Measurements from ENCODE around the gene SMARCAL1.
"Not testable (repeated sequence)": the region's sequence is repeated elsewhere in the genome, so short reads cannot be mapped to it uniquely, and the experiment has no call there.

The SMARCAL1 gene

DNA sequence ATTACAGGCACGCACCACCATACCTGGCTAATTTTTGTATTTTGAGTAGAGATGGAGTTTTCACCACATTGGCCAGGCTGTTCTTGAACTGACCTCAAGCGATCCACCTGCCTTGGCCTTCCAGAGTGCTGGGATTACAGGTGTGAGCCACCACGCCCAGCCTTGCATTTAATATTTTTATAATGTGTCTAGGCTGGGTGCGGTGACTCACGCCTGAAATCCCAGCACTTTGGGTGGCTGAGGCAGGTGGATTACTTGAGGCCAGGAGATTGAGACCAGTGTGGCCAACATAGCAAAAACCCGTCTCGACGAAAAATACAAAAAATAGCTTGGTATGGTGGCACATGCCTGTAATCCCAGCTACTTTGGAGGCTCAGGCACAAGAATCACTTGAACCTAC, 89.6 kb downstream of the SMARCAL1 start:
- DNase-seq (ENCODE audit: low read depth in 2 of 2) = no peak

DNA sequence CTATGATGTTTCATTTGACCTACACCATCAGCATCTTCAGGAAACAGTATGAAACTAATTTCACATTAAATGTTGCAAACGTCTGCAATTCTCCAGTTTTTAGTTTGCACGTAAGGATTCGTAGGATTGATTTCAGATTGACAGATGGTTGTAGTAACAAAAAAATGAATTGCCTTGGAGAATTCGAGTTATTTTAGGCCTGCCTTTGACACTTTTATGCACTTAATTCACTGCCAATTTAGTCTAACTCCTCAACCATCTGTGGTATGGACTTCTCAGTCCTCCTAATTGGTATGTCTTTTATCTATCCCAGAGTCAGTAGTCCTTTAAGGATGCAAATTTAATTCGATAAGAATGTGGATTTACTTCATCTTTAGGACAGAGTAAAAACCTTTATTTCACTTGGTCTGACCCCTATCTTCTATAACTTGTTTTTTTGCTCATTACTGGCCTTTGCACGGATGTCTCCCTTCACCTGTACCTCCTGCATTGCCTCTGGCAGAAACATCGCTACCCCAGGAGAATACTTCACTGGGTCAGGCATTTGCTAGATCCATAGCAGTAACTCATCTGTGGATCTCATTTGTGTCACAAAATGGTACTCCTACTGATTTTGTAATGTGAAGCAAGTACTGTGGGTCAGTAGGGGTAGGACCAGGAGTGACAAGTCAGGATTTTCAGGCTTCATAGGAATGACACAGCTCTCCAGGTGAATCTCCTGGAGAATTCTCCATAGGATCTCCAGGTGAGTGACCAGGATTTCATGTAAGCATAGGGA, 90.3 kb downstream of the SMARCAL1 start:
- DNase-seq (ENCODE audit: low read depth in 2 of 2) = no peak

DNA sequence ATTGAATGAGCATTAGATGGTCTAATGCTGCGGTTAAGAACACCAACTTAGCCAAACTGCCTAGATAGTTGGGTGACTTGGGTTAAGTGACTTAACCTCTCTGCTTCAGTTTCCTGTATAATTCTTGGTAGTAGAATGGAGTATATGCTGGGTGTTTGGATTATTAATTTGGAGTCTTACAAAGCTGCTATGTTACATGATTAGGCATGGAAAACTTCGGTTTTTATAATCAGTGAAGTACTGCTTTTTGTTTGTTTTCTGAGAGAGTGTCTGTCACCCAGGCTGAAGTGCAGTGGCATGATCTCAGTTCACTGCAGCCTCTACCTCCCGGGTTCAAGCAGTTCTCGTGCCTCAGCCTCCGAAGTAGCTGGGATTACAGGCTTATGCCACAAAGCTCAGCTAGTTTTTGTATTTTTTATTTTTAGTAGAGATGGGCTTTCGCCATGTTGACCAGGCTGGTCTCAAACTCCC, 90.9 kb downstream of the SMARCAL1 start:
- DNase-seq (ENCODE audit: low read depth in 2 of 2) = no peak

GRCh38 chr2:216503697-216504375, 91.6 kb downstream of the SMARCAL1 start:
- no peak for DNase-seq (ENCODE audit: low read depth in 2 of 2)

DNA sequence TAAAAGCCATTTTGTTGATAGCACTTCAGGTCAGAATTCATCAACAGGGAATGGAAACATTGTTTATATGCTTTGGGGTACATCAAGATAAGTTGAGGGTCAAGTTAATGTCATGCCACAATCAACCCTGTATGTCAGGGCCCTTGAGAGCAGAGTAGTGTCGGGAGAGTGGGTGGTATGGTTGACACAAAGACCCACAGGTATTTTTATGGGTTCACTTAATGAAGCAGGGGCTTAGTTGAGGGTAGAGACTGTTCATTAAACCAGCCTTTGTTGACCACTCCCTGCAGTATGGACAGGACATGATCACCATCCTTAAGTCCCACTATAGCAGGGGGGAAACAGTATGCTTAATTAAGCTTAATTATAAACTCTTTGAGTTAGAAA, 92.1 kb downstream of the SMARCAL1 start:
- DNase-seq (ENCODE audit: low read depth in 2 of 2) = no peak

- DNase-seq (ENCODE audit: low read depth in 2 of 2) = no peak
Observed at GRCh38 chr2:216505133-216506106, 93.1 kb downstream of the SMARCAL1 start.

GRCh38 chr2:216507220-216508160, 95.2 kb downstream of the SMARCAL1 start:
- DNase-seq (ENCODE audit: low read depth in 2 of 2) = no peak

DNA sequence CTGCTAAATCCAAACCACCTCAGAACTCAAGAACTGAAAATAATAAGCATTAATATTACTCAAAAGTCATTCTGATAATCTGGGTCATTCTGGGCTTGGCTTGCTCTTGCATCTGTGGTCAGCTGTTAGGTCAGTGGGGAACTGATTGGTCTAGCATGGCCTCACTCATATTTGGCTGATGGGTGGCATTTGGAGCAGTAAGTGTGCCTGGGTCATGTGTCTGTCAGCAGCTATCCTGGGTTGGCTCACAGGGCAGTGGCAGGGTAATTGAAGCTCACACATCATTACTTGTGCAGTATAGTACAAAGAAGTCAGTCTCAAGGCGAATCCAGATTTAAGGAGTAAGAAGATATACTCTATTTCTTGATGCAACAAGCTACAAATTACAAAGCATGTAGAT, 95.9 kb downstream of the SMARCAL1 start:
- no peak for DNase-seq (ENCODE audit: low read depth in 2 of 2)

GRCh38 chr2:216516730-216517350, 104.6 kb downstream of the SMARCAL1 start:
- DNase-seq (ENCODE audit: low read depth in 2 of 2) = no peak

GRCh38 chr2:216517447-216518225, 105.4 kb downstream of the SMARCAL1 start:
- no peak for DNase-seq (ENCODE audit: low read depth in 2 of 2)

DNA sequence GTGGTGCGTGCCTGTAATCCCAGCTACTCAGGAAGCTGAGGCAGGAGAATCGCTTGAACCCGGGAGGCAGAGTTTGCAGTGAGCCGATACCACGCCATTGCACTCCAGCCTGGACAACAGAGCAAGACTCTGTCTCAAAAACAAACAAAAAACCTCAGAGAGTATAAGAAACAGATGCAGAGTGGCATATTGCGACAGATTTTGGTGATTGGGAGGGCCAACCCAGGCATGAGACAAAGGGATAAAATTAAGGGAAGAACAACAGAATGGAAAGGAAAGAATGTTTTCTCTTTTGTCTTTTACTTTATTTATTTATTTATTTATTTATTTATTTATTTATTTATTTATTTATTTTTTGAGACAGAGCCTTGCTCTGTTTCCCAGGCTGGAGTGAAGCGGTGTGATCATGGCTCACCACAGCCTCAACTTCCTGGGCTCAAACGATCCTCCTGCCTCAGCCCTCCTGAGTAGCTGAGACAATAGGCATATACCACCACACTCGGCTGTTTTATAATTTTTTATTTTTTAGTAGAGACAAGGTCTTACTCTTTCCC, 106.4 kb downstream of the SMARCAL1 start:
- not testable (repeated sequence) for DNase-seq (ENCODE audit: low read depth in 2 of 2)

GRCh38 chr2:216519154-216519762, 107.0 kb downstream of the SMARCAL1 start:
- no peak for DNase-seq (ENCODE audit: low read depth in 2 of 2)

DNA sequence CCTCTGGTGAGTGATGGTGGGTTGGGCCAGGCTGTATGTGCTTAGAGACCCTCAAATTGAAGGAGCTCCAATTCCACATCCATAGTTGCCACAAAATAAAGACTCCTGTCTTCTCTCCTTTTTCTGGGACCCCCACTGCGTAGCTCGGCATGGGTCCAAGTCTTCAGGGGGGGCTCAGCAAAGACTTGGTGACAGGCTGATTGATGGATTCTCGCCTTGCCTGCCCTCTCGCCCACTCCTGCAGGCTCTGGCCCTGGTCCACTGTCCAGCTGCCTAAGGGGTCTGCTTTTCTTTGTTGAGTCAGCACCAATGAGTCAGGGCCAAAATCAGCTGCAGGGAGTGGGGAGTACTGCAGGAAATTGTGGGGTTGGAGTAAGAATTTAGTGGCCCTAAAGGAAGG, 107.8 kb downstream of the SMARCAL1 start:
- no peak for DNase-seq (ENCODE audit: low read depth in 2 of 2)

GRCh38 chr2:216522892-216523502, 110.7 kb downstream of the SMARCAL1 start:
- no peak for DNase-seq (ENCODE audit: low read depth in 2 of 2)

- no peak for DNase-seq (ENCODE audit: low read depth in 2 of 2)
Observed at GRCh38 chr2:216525972-216526371, 113.7 kb downstream of the SMARCAL1 start.

DNA sequence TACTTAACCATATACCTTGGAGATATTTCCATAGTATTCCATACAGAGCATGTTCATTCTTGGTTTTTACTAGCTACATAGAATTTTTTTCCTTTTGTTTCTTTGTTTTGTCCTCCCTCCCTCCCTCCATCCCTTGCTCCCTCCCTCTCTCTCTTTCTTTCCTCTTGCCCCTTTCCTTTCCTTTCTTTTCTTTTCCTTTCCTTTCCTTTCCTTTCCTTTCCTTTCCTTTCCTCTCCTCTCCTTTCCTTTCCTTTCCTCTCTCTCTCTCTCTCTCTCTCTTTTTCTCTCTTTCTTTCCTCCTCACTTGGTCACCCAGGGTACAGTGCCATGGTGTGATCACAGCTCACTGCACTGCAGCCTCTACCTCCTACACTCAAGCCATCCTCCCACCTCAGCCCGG, 114.7 kb downstream of the SMARCAL1 start:
- no peak for DNase-seq (ENCODE audit: low read depth in 2 of 2)

DNA sequence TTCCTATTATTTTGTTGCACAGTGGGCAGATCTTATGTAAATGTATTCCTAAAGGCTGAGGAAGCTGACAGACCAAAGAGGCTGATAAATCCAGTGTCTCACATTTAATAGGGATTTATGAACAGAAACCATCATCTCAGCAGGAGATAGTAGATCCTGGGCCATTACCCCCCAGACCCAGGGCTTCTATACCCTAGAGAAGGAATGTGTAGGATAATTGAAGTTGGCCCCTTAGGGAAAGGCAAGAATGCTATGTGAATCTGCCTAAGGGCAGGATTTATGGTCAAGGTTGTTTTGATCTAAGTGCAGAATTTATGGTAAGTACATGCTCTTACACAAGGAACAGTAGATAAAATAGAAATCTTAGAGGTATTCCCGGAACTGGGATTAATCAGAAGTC, 115.3 kb downstream of the SMARCAL1 start:
- DNase-seq (ENCODE audit: low read depth in 2 of 2) = no peak

GRCh38 chr2:216532562-216532961, 120.3 kb downstream of the SMARCAL1 start:
- DNase-seq (ENCODE audit: low read depth in 2 of 2) = no peak

All from stimulated activated CD4-positive, alpha-beta T cell treated with anti-CD3 and anti-CD28 coated beads, Interleukin-1b, Interleukin-23, amount 100 ng/mL, for 1 hour (primary cell).